Uterus (tissue), 4 donors: Measurements from ENCODE around the gene TOX3. TPM values are rescaled to one million over a fixed set of nuclear protein-coding genes. Genes with fewer than 3 reads are reported as not detected.

Experiments used
- DNase-seq, 2 donors: peaks; one replicate each; pipeline ENCODE4 v3.0.0-alpha.2; 2019 to 2020
- H3K27ac ChIP-seq, 2 donors: fragments of 200-600 bp; sonication (generic); 1 replicate in 1 of 2; 2 replicates in 1 of 2; pipeline ENCODE4 v1.5.1; 2016 to 2018
- H3K27me3 ChIP-seq, 2 donors: fragments of 200-600 bp; sonication (generic); one replicate each; pipeline ENCODE4 v1.5.1; 2018 to 2019; ENCODE audit warnings: control low read depth in 1 of 2
- H3K36me3 ChIP-seq, 2 donors: fragments of 200-600 bp; sonication (generic); one replicate each; pipeline ENCODE4 v1.5.1; 2019; ENCODE audit warnings: control low read depth in 1 of 2
- H3K4me1 ChIP-seq, 2 donors: fragments of 200-600 bp; sonication (generic); one replicate each; pipeline ENCODE4 v1.5.1; 2018 to 2019; ENCODE audit warnings: control low read depth in 1 of 2
- H3K4me3 ChIP-seq, 2 donors: fragments of 200-600 bp; sonication (generic); 1 replicate in 1 of 2; 2 replicates in 1 of 2; pipeline ENCODE4 v1.5.1; 2018 to 2019; ENCODE audit warnings: mild to moderate bottlenecking in 1 of 2
- H3K9me3 ChIP-seq, 2 donors: fragments of 200-600 bp; sonication (generic); one replicate each; pipeline ENCODE4 v1.5.1; 2019; ENCODE audit warnings: control low read depth in 1 of 2
- CTCF ChIP-seq, 4 experiments: fragments of 200-600 bp in 2 of 4; fragments of 450-650 bp in 2 of 4; sonication (generic) in 2 of 4; IDR thresholded peaks; one replicate each; pipeline ENCODE4 v1.5.1; 2016 to 2019; ENCODE audit warnings: antibody characterized with exemption in 4 of 4, mild to moderate bottlenecking in 2 of 4, moderate library complexity in 1 of 4
- POLR2A ChIP-seq, 2 donors: fragments of 450-650 bp; IDR thresholded peaks; one replicate each; pipeline ENCODE4 v1.6.1; 2016; ENCODE audit warnings: antibody characterized with exemption in 2 of 2, mild to moderate bottlenecking in 1 of 2, moderate library complexity in 1 of 2
- intact Hi-C: fragments of 100-400 bp; cut with DNase I; formaldehyde crosslinking; loops from one replicate; pipeline ENCODE4 v1.15.1; 2023; ENCODE audit warnings: low total_unique reads
- total RNA-seq, 4 donors: library from RNA; depleted of rRNA in 3 of 4; stranded (reverse); fragments of >200 nt in 3 of 4; gene quantifications; one replicate each; pipeline versions ENCODE4 v1.1.0 to v1.2.4, GENCODE V29; 2014 to 2023
- donor health status: DM: yes; HTN: yes; CAD: no.

TOX3 gene
- total RNA-seq, 4 donors from 2014 or later: 0.55 to 1.2 TPM; not detected in 2

DNA sequence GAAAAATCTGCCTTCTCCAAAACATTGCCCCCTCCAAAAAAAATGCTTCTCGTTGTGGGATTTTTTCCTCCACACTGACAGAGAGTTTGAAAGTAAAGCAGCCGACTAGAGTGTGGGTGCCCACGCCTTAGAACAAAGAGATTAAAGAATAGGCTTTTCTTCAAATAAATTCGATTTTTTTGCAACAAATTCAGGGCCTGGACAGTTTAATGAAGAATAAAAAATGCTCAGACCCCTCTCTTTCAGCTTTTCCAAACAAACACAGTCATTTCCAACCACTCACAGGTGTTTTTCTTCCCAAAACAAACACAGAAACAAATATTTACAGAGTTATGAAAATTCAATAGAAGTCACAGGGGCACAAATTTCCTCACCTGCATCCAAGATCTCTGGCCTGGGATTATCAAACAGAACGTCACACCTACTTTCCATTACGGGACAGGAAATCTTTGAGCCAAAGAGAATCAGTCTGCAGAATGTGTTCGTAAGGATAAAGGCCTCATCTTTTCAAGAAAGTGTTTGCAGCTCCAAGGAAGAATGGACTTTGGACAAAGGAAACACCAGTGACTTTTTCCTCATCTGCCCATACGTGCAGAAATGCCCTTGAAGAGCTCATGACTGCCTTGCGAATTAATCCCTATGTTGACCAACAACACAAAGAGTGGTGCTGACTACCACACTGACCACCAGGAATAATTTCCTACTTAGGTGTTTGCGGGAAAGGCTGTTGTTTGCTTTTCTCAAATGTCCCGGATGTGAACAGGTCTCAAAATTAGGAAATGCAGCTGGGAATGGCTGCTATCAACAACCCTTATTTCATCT, 31.3 kb upstream of the TOX3 start:
- no peaks in the 10 kb centered on the region for H3K27me3 ChIP-seq
- DNase-seq: no peak
- no peaks in the 10 kb centered on the region for H3K4me1 ChIP-seq
- H3K36me3 ChIP-seq: no peaks in the 10 kb centered on the region
- TF ChIP-seq CTCF (IDR thresholded peaks at IDR 0.05) (no peak), POLR2A (IDR thresholded peaks at IDR 0.05) (no peak)
- H3K4me3 ChIP-seq: no peak overlapping the region
- no peak overlapping the region for H3K27ac ChIP-seq
- no peaks in the 10 kb centered on the region for H3K9me3 ChIP-seq
- intact Hi-C loops: no loop called here

DNA sequence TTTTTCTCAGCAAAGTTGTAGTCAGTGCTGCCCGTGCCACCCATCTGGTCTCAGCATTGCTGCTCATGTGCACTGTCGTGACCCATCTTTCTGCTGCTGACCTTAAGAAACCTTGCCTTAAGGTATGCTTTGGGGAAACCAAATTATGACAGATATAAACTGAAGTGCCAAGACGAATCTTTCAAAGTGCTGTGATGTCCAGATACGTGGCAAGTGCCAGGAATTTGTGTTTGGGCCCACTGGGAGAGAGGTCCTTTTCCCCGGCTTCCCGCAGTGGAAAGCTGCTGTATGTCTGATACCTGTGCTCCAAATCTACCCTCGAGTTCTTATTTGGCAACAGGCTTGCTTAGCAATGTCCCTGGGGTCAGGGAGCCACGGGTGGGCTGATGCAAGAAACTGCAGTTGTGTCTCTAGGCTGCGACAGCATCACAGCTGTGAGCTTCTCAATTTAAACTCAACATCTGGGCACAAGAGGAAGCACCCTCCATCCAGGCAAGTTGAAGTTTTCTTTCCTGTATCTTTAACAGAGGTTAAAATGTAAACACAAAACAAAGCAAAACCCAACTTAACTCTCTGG, 30.3 kb upstream of the TOX3 start:
- intact Hi-C loops: no loop called here
- TF ChIP-seq POLR2A (IDR thresholded peaks at IDR 0.05): no peak
- TF ChIP-seq CTCF (IDR thresholded peaks at IDR 0.05): no peak
- H3K4me1 ChIP-seq: no peaks in the 10 kb centered on the region
- DNase-seq: no peak
- H3K27me3 ChIP-seq: no peaks in the 10 kb centered on the region
- H3K9me3 ChIP-seq: no peaks in the 10 kb centered on the region
- H3K27ac ChIP-seq: no peak overlapping the region
- no peak overlapping the region for H3K4me3 ChIP-seq
- H3K36me3 ChIP-seq: no peaks in the 10 kb centered on the region

DNA sequence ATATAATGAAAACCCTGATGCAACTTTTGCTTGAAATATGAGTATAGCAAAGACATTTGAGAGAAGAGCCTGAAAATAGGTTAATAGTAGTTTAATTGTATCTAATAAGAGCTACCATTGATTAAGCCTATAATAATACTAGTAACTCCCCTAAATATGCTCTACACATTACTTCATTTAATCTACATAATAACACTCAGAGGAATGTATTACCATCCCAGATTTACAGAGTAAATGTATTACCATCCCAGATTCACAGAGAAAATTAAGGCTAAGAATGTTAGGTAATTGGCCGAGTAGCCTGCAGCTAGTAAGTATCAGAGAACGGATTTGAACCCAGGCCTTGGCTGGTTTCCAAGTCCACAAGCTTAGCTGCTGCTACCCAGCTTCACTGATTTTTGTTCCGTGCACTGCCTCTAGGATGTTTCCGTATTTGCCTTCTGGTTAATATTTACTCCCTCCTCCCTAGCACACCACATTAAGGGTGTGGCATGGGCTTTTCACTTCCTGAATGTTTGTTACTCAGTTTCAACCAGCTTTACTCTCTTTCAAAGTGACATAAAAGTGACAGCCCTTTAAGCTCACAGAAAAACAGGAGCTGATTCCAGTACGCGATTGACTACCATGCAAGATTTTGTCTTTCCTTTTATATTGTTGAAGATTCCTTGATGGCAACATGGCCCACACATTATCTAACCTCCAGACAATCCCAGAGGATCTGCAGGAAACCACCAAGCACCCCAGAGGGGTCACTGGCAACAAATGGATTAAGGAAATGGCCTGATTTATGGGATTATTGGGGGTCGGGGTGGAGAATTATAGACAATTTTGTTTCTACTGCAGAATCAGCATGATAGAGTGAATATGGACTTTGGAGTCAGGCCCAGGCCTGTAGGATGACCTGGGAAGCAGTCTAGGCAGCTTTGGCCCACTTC, 26.7 kb upstream of the TOX3 start:
- TF ChIP-seq CTCF (IDR thresholded peaks at IDR 0.05) (no peak), POLR2A (IDR thresholded peaks at IDR 0.05) (no peak)
- Histone ChIP-seq H3K36me3 (no peaks in the 10 kb centered on the region), H3K27ac (no peak overlapping the region), H3K4me3 (no peak overlapping the region), H3K27me3 (no peaks in the 10 kb centered on the region), H3K9me3 (no peaks in the 10 kb centered on the region), H3K4me1 (no peaks in the 10 kb centered on the region)
- no peak for DNase-seq
- intact Hi-C loops: no loop called here

- no peaks in the 10 kb centered on the region for H3K4me1 ChIP-seq
- H3K36me3 ChIP-seq: no peaks in the 10 kb centered on the region
- no peak overlapping the region for H3K27ac ChIP-seq
- H3K27me3 ChIP-seq: no peaks in the 10 kb centered on the region
- DNase-seq: no peak
- intact Hi-C loops: no loop called here
- no peak for TF ChIP-seq CTCF (IDR thresholded peaks at IDR 0.05)
- no peak overlapping the region for H3K4me3 ChIP-seq
- no peaks in the 10 kb centered on the region for H3K9me3 ChIP-seq
These were observed 25.7 kb upstream of the TOX3 start for GRCh38 chr16:52572656-52573055.
